T-helper 1 cell treated with Interleukin-12 subunit alpha and Interleukin-12 subunit beta and Interleukin-4 antibody, amounts not matched to agents 30 μg/mL and 1 μg/mL, for 36 hours (primary cell): ENCODE measurements around the gene CYP4V2.
A peak's percentile ranks its signal among the peaks of the same experiment; 100 is the strongest.

ENCODE experiments used
- H3K27ac Mint-ChIP-seq: one replicate; pipeline ENCODE4 v1.8.0; 2021; ENCODE audit warnings: mild to moderate bottlenecking, mixed read lengths
- H3K27me3 Mint-ChIP-seq: one replicate; pipeline ENCODE4 v1.8.0; 2021; ENCODE audit warnings: low read depth, mixed read lengths
- H3K36me3 Mint-ChIP-seq: one replicate; pipeline ENCODE4 v1.8.0; 2021; ENCODE audit warnings: low read depth, mixed read lengths
- H3K4me1 Mint-ChIP-seq: one replicate; pipeline ENCODE4 v1.8.0; 2021; ENCODE audit warnings: low read depth, mixed read lengths
- H3K4me3 Mint-ChIP-seq: one replicate; pipeline ENCODE4 v1.8.0; 2021; ENCODE audit warnings: mild to moderate bottlenecking, moderate library complexity, mixed read lengths
- H3K9me3 Mint-ChIP-seq: one replicate; pipeline ENCODE4 v1.8.0; 2021; ENCODE audit warnings: mixed read lengths

CYP4V2 gene

GRCh38 chr4:186201535-186202230 is 10.3 kb downstream of the CYP4V2 start:
- H3K27ac Mint-ChIP-seq = no peak overlapping the region
- peaks cover 6% of the 10 kb centered on the region for H3K36me3 Mint-ChIP-seq
- H3K4me3 Mint-ChIP-seq = no peak overlapping the region
- peaks cover 2% of the 10 kb centered on the region for H3K4me1 Mint-ChIP-seq
- H3K27me3 Mint-ChIP-seq = no peaks in the 10 kb centered on the region
- H3K9me3 Mint-ChIP-seq = no peaks in the 10 kb centered on the region

- Mint-ChIP-seq H3K27ac (no peak overlapping the region), H3K36me3 (no peaks in the 10 kb centered on the region), H3K4me3 (no peak overlapping the region), H3K27me3 (no peaks in the 10 kb centered on the region), H3K9me3 (peaks cover under 1% of the 10 kb centered on the region), H3K4me1 (peaks cover 2% of the 10 kb centered on the region)
These were observed 11.2 kb downstream of the CYP4V2 start for GRCh38 chr4:186202490-186203140.

GRCh38 chr4:186203406-186203805 is 12.0 kb downstream of the CYP4V2 start:
- Mint-ChIP-seq H3K27ac (no peak overlapping the region), H3K36me3 (no peaks in the 10 kb centered on the region), H3K27me3 (no peaks in the 10 kb centered on the region), H3K4me1 (peaks cover 2% of the 10 kb centered on the region), H3K9me3 (peaks cover 3% of the 10 kb centered on the region), H3K4me3 (no peak overlapping the region)

DNA sequence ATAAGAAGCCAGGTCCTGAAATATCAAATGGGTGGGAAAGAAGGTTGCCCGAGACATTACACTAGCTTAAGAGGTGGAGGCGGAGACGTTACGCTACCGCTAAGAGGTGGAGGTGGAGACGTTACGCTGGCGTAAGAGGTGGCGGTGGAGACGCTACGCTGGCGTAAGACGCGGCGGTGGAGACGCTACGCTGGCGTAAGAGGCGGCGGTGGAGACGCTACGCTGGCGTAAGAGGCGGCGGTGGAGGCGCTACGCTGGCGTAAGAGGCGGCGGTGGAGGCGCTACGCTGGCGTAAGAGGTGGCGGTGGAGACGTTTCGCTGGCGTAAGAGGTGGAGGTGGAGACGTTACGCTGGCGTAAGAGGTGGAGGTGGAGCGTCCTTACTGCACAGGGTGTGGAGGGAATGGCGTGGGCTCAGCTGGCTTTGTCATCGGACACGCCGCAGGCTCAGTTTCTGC is 12.8 kb downstream of the CYP4V2 start:
- Mint-ChIP-seq H3K4me3 (no peak overlapping the region), H3K9me3 (peaks cover 9% of the 10 kb centered on the region), H3K27ac (peak overlapping the region; percentile 5), H3K36me3 (peaks cover 6% of the 10 kb centered on the region), H3K4me1 (peaks cover 2% of the 10 kb centered on the region), H3K27me3 (no peaks in the 10 kb centered on the region)

DNA sequence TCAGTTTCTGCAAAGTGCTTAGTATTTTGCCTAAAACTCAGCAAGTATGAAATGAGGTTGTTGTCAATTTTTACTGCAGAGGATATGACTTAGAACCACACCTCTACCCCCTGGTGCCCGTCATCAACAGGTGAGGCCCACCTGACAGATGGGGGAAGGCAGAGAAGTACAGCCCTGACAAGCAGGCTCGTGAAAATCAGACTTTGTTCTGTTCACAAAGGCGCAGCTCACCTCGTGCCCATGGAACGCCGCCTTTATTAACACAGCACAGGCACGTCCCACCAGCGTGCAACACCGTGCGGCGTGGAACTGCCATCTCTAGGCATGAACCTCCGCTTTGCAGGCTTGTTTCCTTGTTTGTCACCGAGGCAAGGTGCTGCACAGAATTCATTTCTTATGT is 13.3 kb downstream of the CYP4V2 start:
- Mint-ChIP-seq H3K27ac (no peak overlapping the region), H3K9me3 (peaks cover 15% of the 10 kb centered on the region), H3K36me3 (peaks cover 9% of the 10 kb centered on the region), H3K27me3 (no peaks in the 10 kb centered on the region), H3K4me3 (no peak overlapping the region), H3K4me1 (peaks cover 2% of the 10 kb centered on the region)

DNA sequence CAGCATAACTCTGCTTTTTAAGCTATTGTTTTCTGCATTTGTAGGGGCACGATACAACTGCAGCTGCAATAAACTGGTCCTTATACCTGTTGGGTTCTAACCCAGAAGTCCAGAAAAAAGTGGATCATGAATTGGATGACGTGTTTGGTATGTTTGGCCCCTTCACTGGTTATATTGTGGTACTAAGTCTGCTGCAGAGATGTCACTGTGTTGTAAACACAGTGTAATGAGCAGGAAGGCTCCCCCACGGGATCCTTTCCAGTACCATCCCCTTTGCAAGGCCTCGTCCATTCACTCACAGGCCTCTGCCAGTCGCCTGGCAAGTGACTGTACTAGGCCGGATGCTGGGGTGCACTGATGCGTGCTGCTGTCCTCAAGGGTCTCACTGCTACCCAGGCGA is 13.8 kb downstream of the CYP4V2 start:
- Mint-ChIP-seq H3K27ac (no peak overlapping the region), H3K36me3 (peaks cover 10% of the 10 kb centered on the region), H3K27me3 (no peaks in the 10 kb centered on the region), H3K4me3 (no peak overlapping the region), H3K4me1 (peaks cover 2% of the 10 kb centered on the region), H3K9me3 (peaks cover 17% of the 10 kb centered on the region)

- H3K9me3 Mint-ChIP-seq = no peaks in the 10 kb centered on the region
- H3K36me3 Mint-ChIP-seq = no peaks in the 10 kb centered on the region
- H3K27me3 Mint-ChIP-seq = peaks cover 4% of the 10 kb centered on the region
- H3K27ac Mint-ChIP-seq = no peak overlapping the region
- H3K4me3 Mint-ChIP-seq = no peak overlapping the region
- H3K4me1 Mint-ChIP-seq = no peaks in the 10 kb centered on the region
These were observed 25.2 kb downstream of the CYP4V2 start for GRCh38 chr4:186216465-186217024.

- Mint-ChIP-seq H3K36me3 (no peaks in the 10 kb centered on the region), H3K9me3 (no peaks in the 10 kb centered on the region), H3K27ac (no peak overlapping the region), H3K4me1 (no peaks in the 10 kb centered on the region), H3K4me3 (no peak overlapping the region), H3K27me3 (peaks cover 4% of the 10 kb centered on the region)
These were observed 26.4 kb downstream of the CYP4V2 start for GRCh38 chr4:186217733-186218293.

- Mint-ChIP-seq H3K27ac (no peak overlapping the region), H3K27me3 (peaks cover 7% of the 10 kb centered on the region), H3K4me3 (no peak overlapping the region), H3K9me3 (peaks cover 18% of the 10 kb centered on the region), H3K36me3 (no peaks in the 10 kb centered on the region), H3K4me1 (no peaks in the 10 kb centered on the region)
These were observed 30.3 kb downstream of the CYP4V2 start for GRCh38 chr4:186221624-186222023.

DNA sequence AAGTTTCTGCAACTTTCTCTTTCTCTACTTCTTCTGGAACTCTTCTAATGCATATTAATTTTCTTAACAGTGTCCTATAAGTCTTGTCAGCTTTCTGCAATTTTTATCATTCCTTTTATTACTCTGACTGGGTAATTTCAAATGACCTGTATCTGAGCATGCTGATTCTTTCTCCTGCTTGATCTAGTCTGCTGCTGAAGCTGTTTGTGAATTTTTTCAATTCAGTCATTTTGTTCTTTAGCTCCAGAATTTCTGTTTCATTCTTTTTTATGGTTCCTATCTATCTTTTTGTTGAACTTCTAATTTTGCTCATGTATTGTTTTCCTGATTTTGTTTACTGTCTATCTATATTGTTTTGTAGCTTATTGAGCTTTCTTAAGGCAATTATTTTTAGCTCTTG is 34.5 kb downstream of the CYP4V2 start:
- peaks cover 22% of the 10 kb centered on the region for H3K9me3 Mint-ChIP-seq
- no peaks in the 10 kb centered on the region for H3K36me3 Mint-ChIP-seq
- no peak overlapping the region for H3K4me3 Mint-ChIP-seq
- H3K4me1 Mint-ChIP-seq = no peaks in the 10 kb centered on the region
- H3K27me3 Mint-ChIP-seq = peaks cover 7% of the 10 kb centered on the region
- H3K27ac Mint-ChIP-seq = no peak overlapping the region

GRCh38 chr4:186226521-186227189 is 35.3 kb downstream of the CYP4V2 start:
- Mint-ChIP-seq H3K4me3 (no peak overlapping the region), H3K36me3 (no peaks in the 10 kb centered on the region), H3K4me1 (no peaks in the 10 kb centered on the region), H3K27me3 (peaks cover 3% of the 10 kb centered on the region), H3K27ac (no peak overlapping the region), H3K9me3 (peaks cover 22% of the 10 kb centered on the region)

- H3K36me3 Mint-ChIP-seq = no peaks in the 10 kb centered on the region
These were observed 35.9 kb downstream of the CYP4V2 start, which contains the start of gene KLKB1 for GRCh38 chr4:186227221-186227620. KLKB1 (plus strand) TSS chr4:186227507; CDS start chr4:186228196, 689 bp downstream.

GRCh38 chr4:186227744-186228513 is 36.6 kb downstream of the CYP4V2 start:
- Mint-ChIP-seq H3K27me3 (peaks cover 2% of the 10 kb centered on the region), H3K36me3 (no peaks in the 10 kb centered on the region), H3K9me3 (peaks cover 21% of the 10 kb centered on the region), H3K4me1 (no peaks in the 10 kb centered on the region), H3K27ac (no peak overlapping the region), H3K4me3 (no peak overlapping the region)

More at GRCh38 chr4:186227221-186227620, 35.9 kb downstream of the CYP4V2 start, which contains the start of gene KLKB1:
- Mint-ChIP-seq H3K4me1 (no peaks in the 10 kb centered on the region), H3K4me3 (no peak within 1 kb of the TSS), H3K9me3 (peaks cover 22% of the 10 kb centered on the region), H3K27ac (no peak within 1 kb of the TSS), H3K27me3 (peaks cover 3% of the 10 kb centered on the region)

GRCh38 chr4:186228514-186228894 is 37.1 kb downstream of the CYP4V2 start:
- no peaks in the 10 kb centered on the region for H3K4me1 Mint-ChIP-seq
- H3K27ac Mint-ChIP-seq = no peak overlapping the region
- peaks cover 16% of the 10 kb centered on the region for H3K9me3 Mint-ChIP-seq
- no peak overlapping the region for H3K4me3 Mint-ChIP-seq
- H3K36me3 Mint-ChIP-seq = no peaks in the 10 kb centered on the region
- H3K27me3 Mint-ChIP-seq = no peaks in the 10 kb centered on the region
